ENCODE measurements around the gene RFTN1. TPM values are rescaled to one million over a fixed set of nuclear protein-coding genes. Genes with fewer than 3 reads are reported as not detected.

Gene RFTN1
- total RNA-seq, 3 donors from 2014 or later (not counting 1 experiment from before 2014, with no cell fraction given) = 112 to 135 (median 115) TPM

DNA sequence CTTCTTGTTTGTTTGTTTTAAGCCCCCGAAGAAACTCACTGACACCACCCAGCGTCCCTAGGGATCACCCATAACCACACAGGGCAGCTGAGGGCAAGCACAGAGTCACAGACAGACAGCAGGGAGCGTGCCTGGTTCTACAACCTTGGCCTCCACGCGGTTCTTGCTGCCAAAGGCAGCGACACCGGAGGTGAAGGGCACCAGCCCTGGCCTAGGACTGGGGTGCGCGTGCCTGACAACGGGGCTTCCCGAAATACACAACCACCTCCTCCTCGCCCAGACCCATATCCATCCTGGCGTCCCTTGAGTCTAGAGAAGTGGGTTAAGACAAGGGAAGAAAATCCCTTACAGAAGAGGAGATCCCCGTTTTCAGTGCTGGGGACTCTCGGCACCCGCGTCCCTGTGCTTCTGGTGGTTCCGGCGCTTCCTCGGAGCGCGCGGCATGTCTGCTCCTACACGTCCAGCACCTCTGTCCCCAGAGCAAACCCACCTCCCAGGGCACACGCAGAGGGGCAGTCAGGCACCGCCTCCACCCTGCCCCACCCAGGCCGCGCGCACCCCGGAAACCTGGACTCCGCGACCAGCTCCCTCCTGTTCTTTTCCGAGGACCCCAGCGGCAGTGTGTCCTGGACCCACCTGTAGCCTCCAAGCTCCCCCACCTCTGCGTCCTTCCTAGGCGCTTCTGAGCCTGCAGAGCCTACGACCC, 911 bp downstream of the RFTN1 start:
- WGBS (ENCODE audit: insufficient coverage) = under 1% methylated on average over 35 of the region's 37 CpGs
- Mint-ChIP-seq H3K4me3 (peak overlapping the region; percentile 97), H3K4me1 (peaks cover 80 to 87% of the 10 kb centered on the region in 2 donors), H3K27me3 (ENCODE audit: low read depth in 2 of 2) (no peaks in the 10 kb centered on the region), H3K36me3 (no peaks in the 10 kb centered on the region), H3K27ac (peak overlapping the region; percentile 91 to 97), H3K9me3 (no peaks in the 10 kb centered on the region)
- Histone ChIP-seq H3K27me3 (ENCODE audit: control insufficient read depth, insufficient read depth, low read length) (no peaks in the 10 kb centered on the region), H3K4me1 (ENCODE audit: control insufficient read depth, insufficient read depth, low read length) (peaks cover 79% of the 10 kb centered on the region), H3K9me3 (ENCODE audit: control insufficient read depth, insufficient read depth, low read length) (no peaks in the 10 kb centered on the region), H3K36me3 (ENCODE audit: control insufficient read depth, insufficient read depth, low read length) (no peaks in the 10 kb centered on the region), H3K4me3 (ENCODE audit: low read length) (peak overlapping the region; percentile 70), H3K27ac (ENCODE audit: low read length) (peak overlapping the region; percentile 92)
- ATAC-seq (peak; percentile 27 to 42 (median 38)), DNase-seq (peak; percentile 47 to 79)
- intact Hi-C loops (cut with micrococcal nuclease) = loop anchor here (1.0 to 10.0 kb wide), 4 partner anchors 35 to 642 kb away; no protein-coding TSS in a partner anchor
- TF ChIP-seq, protein P1, sequence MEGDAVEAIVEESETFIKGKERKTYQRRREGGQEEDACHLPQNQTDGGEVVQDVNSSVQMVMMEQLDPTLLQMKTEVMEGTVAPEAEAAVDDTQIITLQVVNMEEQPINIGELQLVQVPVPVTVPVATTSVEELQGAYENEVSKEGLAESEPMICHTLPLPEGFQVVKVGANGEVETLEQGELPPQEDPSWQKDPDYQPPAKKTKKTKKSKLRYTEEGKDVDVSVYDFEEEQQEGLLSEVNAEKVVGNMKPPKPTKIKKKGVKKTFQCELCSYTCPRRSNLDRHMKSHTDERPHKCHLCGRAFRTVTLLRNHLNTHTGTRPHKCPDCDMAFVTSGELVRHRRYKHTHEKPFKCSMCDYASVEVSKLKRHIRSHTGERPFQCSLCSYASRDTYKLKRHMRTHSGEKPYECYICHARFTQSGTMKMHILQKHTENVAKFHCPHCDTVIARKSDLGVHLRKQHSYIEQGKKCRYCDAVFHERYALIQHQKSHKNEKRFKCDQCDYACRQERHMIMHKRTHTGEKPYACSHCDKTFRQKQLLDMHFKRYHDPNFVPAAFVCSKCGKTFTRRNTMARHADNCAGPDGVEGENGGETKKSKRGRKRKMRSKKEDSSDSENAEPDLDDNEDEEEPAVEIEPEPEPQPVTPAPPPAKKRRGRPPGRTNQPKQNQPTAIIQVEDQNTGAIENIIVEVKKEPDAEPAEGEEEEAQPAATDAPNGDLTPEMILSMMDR (IDR thresholded peaks at IDR 0.05) = no peak

DNA sequence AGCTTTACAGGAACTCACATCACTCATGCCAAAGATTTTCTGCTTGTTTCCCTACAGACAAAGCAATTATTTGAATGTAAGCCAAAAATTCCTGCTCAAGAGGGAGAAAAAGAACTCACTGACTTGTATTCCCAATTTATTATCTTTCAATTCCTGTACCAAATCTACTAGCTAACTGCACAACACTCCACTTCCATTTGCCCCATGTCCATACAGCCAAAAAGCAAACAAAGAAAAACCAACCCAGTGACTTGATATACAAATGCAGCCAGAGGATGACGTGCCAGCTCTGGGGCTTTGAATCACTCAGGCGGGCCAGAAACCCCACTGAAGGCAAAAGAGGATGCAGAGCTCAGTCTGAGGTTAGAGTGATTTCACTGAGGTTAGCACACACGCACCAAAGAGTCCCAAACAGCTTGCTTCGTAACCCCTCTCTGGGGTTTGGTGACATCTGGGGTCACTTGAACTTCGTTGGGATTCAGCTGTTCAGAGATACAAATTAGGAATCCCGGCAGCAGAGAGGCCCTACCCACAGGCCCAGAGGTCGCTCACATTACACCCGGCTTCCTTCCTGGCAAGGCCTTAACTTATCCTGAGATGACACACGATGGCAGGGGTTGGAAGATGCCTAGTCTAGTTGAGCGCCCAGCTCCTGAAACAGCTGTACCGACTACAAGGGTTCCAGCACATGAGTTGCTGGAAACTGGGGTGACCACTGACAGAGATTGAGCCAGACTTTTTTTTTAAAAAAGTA, 1.6 kb downstream of the RFTN1 start:
- 2% methylated on average over 11 of the region's 11 CpGs for WGBS (ENCODE audit: insufficient coverage)
- Mint-ChIP-seq H3K4me1 (peaks cover 80 to 88% of the 10 kb centered on the region in 2 donors), H3K27me3 (ENCODE audit: low read depth in 2 of 2) (no peaks in the 10 kb centered on the region), H3K36me3 (no peaks in the 10 kb centered on the region), H3K9me3 (no peaks in the 10 kb centered on the region), H3K4me3 (peak overlapping the region; percentile 97), H3K27ac (peak overlapping the region; percentile 91 to 97)
- H3K9me3 ChIP-seq (ENCODE audit: control insufficient read depth, insufficient read depth, low read length) = no peaks in the 10 kb centered on the region
- H3K4me1 ChIP-seq (ENCODE audit: control insufficient read depth, insufficient read depth, low read length) = peaks cover 74% of the 10 kb centered on the region
- H3K27me3 ChIP-seq (ENCODE audit: control insufficient read depth, insufficient read depth, low read length) = no peaks in the 10 kb centered on the region
- ATAC-seq (peak; percentile 50 to 76 (median 74)), DNase-seq (peak; percentile 66 to 94)
- intact Hi-C loops (cut with micrococcal nuclease) = loop anchor here (1.0 to 10.0 kb wide), 5 partner anchors 17 to 643 kb away; no protein-coding TSS in a partner anchor
- H3K36me3 ChIP-seq (ENCODE audit: control insufficient read depth, insufficient read depth, low read length) = no peaks in the 10 kb centered on the region
- TF ChIP-seq, protein P1 (IDR thresholded peaks at IDR 0.05) = no peak
- peak overlapping the region; percentile 70 for H3K4me3 ChIP-seq (ENCODE audit: low read length)
- peak overlapping the region; percentile 92 for H3K27ac ChIP-seq (ENCODE audit: low read length)

DNA sequence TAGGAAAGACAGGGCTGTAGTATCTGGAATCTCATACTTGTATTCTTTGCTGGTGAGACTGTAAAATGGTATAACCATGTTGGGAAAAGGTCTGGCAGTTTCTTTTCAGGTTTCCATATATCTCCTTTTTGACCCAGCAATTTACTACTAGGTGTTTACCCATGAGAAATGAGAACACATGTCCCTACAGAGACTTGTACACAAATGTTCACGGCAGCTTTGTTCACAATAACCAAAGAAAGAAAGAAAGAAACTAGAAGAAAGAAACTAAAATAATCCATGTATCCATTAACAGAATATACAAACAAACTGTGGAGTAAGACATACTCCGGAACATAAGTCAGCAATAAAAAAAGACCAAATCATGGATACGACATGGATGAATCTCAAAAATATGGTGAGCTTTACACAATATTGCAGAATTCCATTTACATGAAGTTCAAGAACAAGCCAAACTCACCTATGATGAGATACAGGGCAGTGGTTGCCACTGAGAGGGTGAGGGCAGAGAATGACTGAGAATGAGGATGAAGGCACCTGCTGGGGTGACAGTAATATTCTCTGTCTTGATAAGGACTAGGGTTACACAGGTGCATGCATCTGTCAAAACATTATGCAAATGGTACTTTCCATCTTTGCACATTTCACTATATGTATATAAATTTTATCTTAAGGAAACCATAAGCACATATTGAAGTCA, 2.7 kb downstream of the RFTN1 start:
- Mint-ChIP-seq H3K27ac (peak overlapping the region; percentile 91 to 97), H3K36me3 (no peaks in the 10 kb centered on the region), H3K4me1 (peaks cover 80 to 88% of the 10 kb centered on the region in 2 donors), H3K27me3 (ENCODE audit: low read depth in 2 of 2) (no peaks in the 10 kb centered on the region), H3K9me3 (no peaks in the 10 kb centered on the region), H3K4me3 (peak overlapping the region; percentile 97)
- Histone ChIP-seq H3K4me3 (ENCODE audit: low read length) (no peak overlapping the region), H3K4me1 (ENCODE audit: control insufficient read depth, insufficient read depth, low read length) (peaks cover 66% of the 10 kb centered on the region), H3K9me3 (ENCODE audit: control insufficient read depth, insufficient read depth, low read length) (no peaks in the 10 kb centered on the region), H3K36me3 (ENCODE audit: control insufficient read depth, insufficient read depth, low read length) (peaks cover 2% of the 10 kb centered on the region), H3K27ac (ENCODE audit: low read length) (peak overlapping the region; percentile 92), H3K27me3 (ENCODE audit: control insufficient read depth, insufficient read depth, low read length) (no peaks in the 10 kb centered on the region)
- ATAC-seq = no peak
- intact Hi-C loops (cut with micrococcal nuclease) = loop anchor here (2.0 to 10.0 kb wide), 4 partner anchors 16 to 644 kb away; no protein-coding TSS in a partner anchor
- TF ChIP-seq, protein P1 (IDR thresholded peaks at IDR 0.05) = no peak
- DNase-seq = peak in 1 of 2 donors; percentile 48
- WGBS (ENCODE audit: insufficient coverage) = 89% methylated on average over 3 of the region's 3 CpGs
